Fibroblast of skin of right quadriceps (primary cell): ENCODE results near the gene BMPR1A.

Source experiments
- DNase-seq: peaks from one replicate; pipeline ENCODE4 v3.0.0-alpha.2; 2013

The BMPR1A gene

GRCh38 chr10:86756511-86757112 is at the start of gene BMPR1A:
Gene BMPR1A (plus strand): TSS chr10:86756619. CDS start chr10:86876019, 119,400 bp downstream.
- peak; percentile 94 for DNase-seq

DNA sequence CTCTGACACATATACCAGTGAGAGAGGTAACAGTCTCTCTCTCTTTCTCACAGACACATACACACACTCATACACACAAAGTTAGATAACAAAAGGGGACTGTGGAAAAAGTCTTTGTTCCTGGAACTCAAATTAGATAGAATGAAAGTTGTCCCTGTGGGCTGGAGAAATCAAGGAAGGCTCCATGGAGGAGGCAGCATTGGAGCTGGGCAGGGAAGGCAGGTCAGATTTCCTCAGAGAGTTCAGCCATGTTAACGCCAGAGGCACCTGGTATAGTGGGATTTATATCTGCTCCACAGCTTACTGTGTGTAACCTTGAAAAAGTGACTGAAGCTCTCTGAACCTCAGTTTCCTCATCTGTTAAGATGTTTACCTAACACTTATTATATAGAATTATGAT is 49.4 kb upstream of the BMPR1A start:
- DNase-seq: no peak

DNA sequence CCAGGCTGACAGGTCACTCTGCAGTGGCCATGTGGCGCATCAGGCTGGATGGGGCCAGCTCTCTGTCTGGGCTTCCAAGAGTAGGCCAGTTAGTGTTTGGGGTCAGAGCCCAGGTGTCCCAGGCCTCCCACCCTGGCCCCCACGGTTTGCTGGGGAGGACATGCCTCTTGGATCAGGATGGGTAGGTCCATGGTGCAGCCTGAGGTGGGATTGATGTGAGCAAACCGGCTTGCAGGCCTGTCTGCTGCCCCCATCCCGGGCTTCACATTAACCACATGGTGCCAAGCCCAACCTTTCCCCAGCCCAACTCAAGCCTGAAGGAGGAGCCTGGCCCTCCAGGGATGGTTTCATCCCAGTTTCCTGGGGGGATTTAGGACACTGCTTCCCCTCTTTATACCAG is 48.9 kb upstream of the BMPR1A start:
- DNase-seq: no peak

- DNase-seq: no peak
Observed at GRCh38 chr10:86708068-86708782, 48.2 kb upstream of the BMPR1A start.

GRCh38 chr10:86708783-86709380 is 47.5 kb upstream of the BMPR1A start:
- DNase-seq: no peak

GRCh38 chr10:86709396-86710185 is 46.8 kb upstream of the BMPR1A start:
- no peak for DNase-seq

GRCh38 chr10:86710987-86711512 is 45.4 kb upstream of the BMPR1A start:
- DNase-seq: peak; percentile 93

DNA sequence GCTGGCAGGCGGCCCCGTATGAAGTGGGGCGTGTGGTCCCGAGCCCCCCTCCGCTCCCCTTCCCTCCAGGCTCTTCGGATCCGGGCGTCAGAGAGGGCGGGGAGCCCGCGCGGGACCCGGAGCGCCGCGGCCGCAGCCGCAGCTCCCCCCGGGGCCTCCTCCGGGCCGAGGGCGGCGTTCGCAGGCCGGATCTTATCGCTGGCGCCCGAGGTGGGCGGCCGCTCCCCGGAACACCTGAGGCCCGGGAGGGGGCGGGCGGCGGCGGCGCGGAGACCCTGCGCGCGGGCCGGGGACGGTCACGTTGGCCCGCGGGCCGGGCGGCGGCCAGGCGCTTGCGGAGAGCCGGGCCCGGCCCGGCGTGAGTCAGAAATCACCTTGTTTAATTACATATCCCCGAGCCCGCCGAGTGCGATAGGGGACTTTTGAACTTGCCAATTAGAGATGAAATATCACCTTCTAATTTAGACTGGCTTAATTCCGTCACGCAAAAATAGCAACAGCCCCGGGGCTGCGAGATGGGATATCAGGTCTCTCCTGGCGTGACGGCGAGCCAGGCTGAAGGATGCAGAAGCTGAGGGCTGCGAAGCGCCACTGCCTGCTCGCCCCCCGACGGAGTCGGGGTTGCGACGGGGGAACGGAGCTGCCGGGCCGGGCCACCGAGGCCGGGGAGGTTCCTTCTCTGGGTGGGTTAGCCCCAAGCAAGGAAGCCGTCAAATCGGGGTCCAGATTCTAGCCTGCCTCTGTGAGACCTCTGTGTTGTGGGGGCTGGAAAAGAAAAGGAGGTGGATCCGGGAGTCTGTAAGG is 44.7 kb upstream of the BMPR1A start:
- peak; percentile 52 for DNase-seq

- no peak for DNase-seq
Observed at GRCh38 chr10:86712317-86712707, 44.1 kb upstream of the BMPR1A start.

- no peak for DNase-seq
Observed at GRCh38 chr10:86715156-86715795, 41.1 kb upstream of the BMPR1A start.

- no peak for DNase-seq
Observed at GRCh38 chr10:86715836-86716235, 40.6 kb upstream of the BMPR1A start.

DNA sequence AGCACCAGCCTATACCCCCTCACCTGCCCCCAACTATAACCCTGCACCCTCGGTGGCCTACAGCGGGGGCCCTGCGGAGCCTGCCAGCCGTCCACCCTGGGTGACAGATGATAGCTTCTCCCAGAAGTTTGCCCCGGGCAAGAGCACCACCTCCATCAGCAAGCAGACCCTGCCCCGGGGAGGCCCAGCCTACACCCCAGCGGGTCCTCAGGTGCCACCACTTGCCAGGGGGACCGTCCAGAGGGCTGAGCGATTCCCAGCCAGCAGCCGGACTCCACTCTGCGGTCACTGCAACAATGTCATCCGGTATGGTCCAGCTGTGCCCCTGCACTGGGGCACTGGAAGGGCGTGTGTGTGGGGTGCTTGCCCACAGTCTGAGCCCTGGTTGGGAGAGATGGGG is 40.0 kb upstream of the BMPR1A start:
- no peak for DNase-seq

GRCh38 chr10:86718556-86718955 is 37.9 kb upstream of the BMPR1A start:
- DNase-seq: no peak

DNA sequence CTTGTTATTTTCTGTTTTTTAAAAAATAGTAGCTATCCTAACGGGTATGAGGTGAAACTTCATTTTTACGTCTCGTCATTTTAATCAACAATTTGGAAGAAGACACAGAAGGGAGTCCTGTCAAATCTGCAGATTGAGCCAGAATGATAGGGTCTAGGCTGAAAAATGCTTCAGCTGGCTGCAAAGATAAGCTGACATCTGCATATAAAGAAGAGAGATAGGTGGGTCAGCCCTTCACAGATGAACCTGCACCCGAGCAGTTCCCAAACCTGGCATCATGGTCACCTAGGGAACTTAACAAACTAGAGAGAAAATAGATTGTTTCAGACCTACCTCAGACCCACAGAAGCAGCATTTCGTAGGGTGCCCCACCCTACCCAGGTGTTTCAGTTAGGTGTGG is 35.2 kb upstream of the BMPR1A start:
- DNase-seq: no peak

GRCh38 chr10:86723009-86723408 is 33.4 kb upstream of the BMPR1A start:
- DNase-seq: no peak

- no peak for DNase-seq
Observed at GRCh38 chr10:86724445-86724844, 32.0 kb upstream of the BMPR1A start.

GRCh38 chr10:86725980-86726676 is 30.3 kb upstream of the BMPR1A start:
- DNase-seq: no peak

DNA sequence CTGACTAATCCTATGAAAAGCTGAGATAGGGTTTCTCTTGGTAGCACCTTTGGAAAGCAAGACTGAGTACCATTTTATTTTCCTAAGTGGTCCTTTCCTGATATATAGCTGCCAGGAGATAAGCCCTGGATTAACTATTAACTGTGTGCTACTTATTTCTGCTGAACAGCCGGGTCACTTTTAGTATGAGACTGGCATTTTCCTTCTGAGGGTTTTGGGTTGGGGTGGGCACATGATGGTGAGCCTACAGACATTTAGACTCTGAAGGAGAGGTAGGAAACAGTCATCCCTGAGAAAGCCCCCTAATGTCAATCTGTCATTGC is 29.8 kb upstream of the BMPR1A start:
- no peak for DNase-seq

- DNase-seq: peak; percentile 50
Observed at GRCh38 chr10:86727470-86727869, 28.9 kb upstream of the BMPR1A start.

- DNase-seq: no peak
Observed at GRCh38 chr10:86728056-86728455, 28.4 kb upstream of the BMPR1A start.

- no peak for DNase-seq
Observed at GRCh38 chr10:86729677-86730076, 26.7 kb upstream of the BMPR1A start.
